Gastroesophageal sphincter (tissue), 3 donors: ENCODE data around the gene SLC9A2.

ENCODE experiments used
- CTCF ChIP-seq, 4 experiments: fragments of 200-600 bp in 2 of 4; fragments of 450-650 bp in 2 of 4; sonication (generic) in 1 of 4; IDR thresholded peaks; one replicate each; pipeline ENCODE4 v1.5.1; 2017 to 2019; ENCODE audit warnings: antibody characterized with exemption in 4 of 4, mild to moderate bottlenecking in 2 of 4, moderate library complexity in 2 of 4
- EP300 ChIP-seq: sonication (generic); formaldehyde crosslinking; IDR thresholded peaks from one replicate; pipeline ENCODE4 v1.6.1; 2017; ENCODE audit warnings: antibody characterized with exemption, mild to moderate bottlenecking
- POLR2A ChIP-seq, 2 donors: fragments of 450-650 bp; IDR thresholded peaks; one replicate each; pipeline ENCODE4 v1.6.1; 2017; ENCODE audit warnings: antibody characterized with exemption in 2 of 2, mild to moderate bottlenecking in 2 of 2, moderate library complexity in 1 of 2
- POLR2AphosphoS5 ChIP-seq: sonication (generic); formaldehyde crosslinking; IDR thresholded peaks from one replicate; pipeline ENCODE4 v1.6.1; 2017; ENCODE audit warnings: antibody characterized with exemption

- TF ChIP-seq CTCF (IDR thresholded peaks at IDR 0.05) (no peak), POLR2A (IDR thresholded peaks at IDR 0.05) (no peak), POLR2AphosphoS5 (no peak), EP300 (no peak)
These were observed 107.1 kb downstream of the SLC9A2 start for GRCh38 chr2:102726128-102727087.
